GM12878 (cell line): ENCODE measurements around the gene TBXA2R. TPM values are rescaled to one million over a fixed set of nuclear protein-coding genes. Genes with fewer than 3 reads are reported as not detected.

Experiments
- ATAC-seq: fragments of 200-7000 bp; cut with Tn5 transposase; 3 replicates; pipeline ENCODE4 v1.9.1; 2020; ENCODE audit warnings: mild to moderate bottlenecking, moderate library complexity
- BruUV-seq: library from RNA; stranded (reverse); fragments of 400-500 nt; replicated peaks from 2 replicates; lab custom pipeline; 2021; lab: Mats Ljungman, UMichigan
- CTCF ChIA-PET: fragments of 300-600 bp; sonication (Branson Sonifier 250); formaldehyde crosslinking; extraction: SDS; loops from one replicate; lab custom pipeline; 2021; ENCODE audit warnings: inconsistent platforms; lab: Yijun Ruan, JAX
- POLR2A ChIA-PET: fragments of 350-600 bp; formaldehyde crosslinking; extraction: SDS; loops from one replicate; lab custom pipeline; 2021; ENCODE audit warnings: inconsistent platforms; lab: Charles Lee
- RAD21 ChIA-PET: fragments of 300-600 bp; sonication (Branson Sonifier 250); formaldehyde crosslinking; loops from one replicate; lab custom pipeline; 2023; ENCODE audit warnings: antibody characterized with exemption; ENCODE audit not compliant: unreplicated experiment; lab: Charles Lee
- SMC1A ChIA-PET: fragments of 300-600 bp; sonication (Branson Sonifier 250); formaldehyde crosslinking; loops from one replicate; lab custom pipeline; 2023; ENCODE audit not compliant: unreplicated experiment, uncharacterized antibody; lab: Charles Lee
- DNase-seq: peaks from one replicate; pipeline ENCODE4 v3.0.0-alpha.2; 2011; ENCODE audit warnings: low read depth, low spot score
- FAIRE-seq: peaks from 3 replicates; lab custom pipeline; 2011; peaks lifted over from hg19 to GRCh38; lab: Jason Lieb, UNC
- H2AFZ ChIP-seq: 2 replicates; pipeline ENCODE4 v1.6.0; 2011; ENCODE audit warnings: low read depth, low read length, control low read depth; ENCODE audit not compliant: control insufficient read depth
- H3K27ac ChIP-seq: 2 replicates; pipeline ENCODE4 v1.5.1; 2011; ENCODE audit warnings: control low read depth; ENCODE audit not compliant: control insufficient read depth, insufficient read depth
- H3K27me3 ChIP-seq, 2 experiments: replicated peaks in 1 of 2; 2 replicates each; pipeline versions ENCODE4 v1.6.0 to v1.6.1; 2011; ENCODE audit warnings: low read length in 1 of 2; ENCODE audit not compliant: control insufficient read depth in 2 of 2, insufficient read depth in 2 of 2
- H3K36me3 ChIP-seq, 2 experiments: 2 replicates each; pipeline ENCODE4 v1.5.1; 2011; ENCODE audit warnings: low read length in 1 of 2; ENCODE audit not compliant: control insufficient read depth in 2 of 2, insufficient read depth in 2 of 2
- H3K4me1 ChIP-seq: 2 replicates; pipeline ENCODE4 v1.6.1; 2011; ENCODE audit warnings: mild to moderate bottlenecking, low read length, moderate library complexity, mixed read lengths; ENCODE audit not compliant: control insufficient read depth, insufficient read depth
- H3K4me2 ChIP-seq: 2 replicates; pipeline ENCODE4 v1.6.0; 2011; ENCODE audit warnings: control low read depth; ENCODE audit not compliant: control insufficient read depth, insufficient read depth
- H3K4me3 ChIP-seq: fragments of 200-600 bp; sonication (generic); 2 replicates; pipeline ENCODE4 v1.5.1; 2016
- H3K79me2 ChIP-seq: 2 replicates; pipeline ENCODE4 v1.6.0; 2011; ENCODE audit warnings: low read length; ENCODE audit not compliant: control insufficient read depth, insufficient read depth
- H3K9ac ChIP-seq: 2 replicates; pipeline ENCODE4 v1.8.0; 2011; ENCODE audit warnings: low read length, control low read depth, mixed read lengths; ENCODE audit not compliant: control insufficient read depth, insufficient read depth
- H3K9me3 ChIP-seq: replicated peaks from 3 replicates; pipeline ENCODE4 v1.5.1; 2011; ENCODE audit warnings: mild to moderate bottlenecking, low read length; ENCODE audit not compliant: control insufficient read depth, insufficient read depth
- H4K20me1 ChIP-seq: 2 replicates; pipeline ENCODE4 v1.6.0; 2011; ENCODE audit not compliant: control insufficient read depth, insufficient read depth
- CTCF ChIP-seq, 3 experiments: IDR thresholded peaks in 2 of 3; conservative IDR thresholded peaks in 1 of 3; 2 replicates each; pipeline ENCODE4 v1.5.1; 2011; ENCODE audit warnings: low read depth in 3 of 3, low read length in 3 of 3, mild to moderate bottlenecking in 3 of 3, control low read depth in 2 of 3, moderate library complexity in 2 of 3, inconsistent platforms in 1 of 3, mixed read lengths in 1 of 3; ENCODE audit not compliant: control insufficient read depth in 2 of 3, insufficient read depth in 1 of 3; ENCODE audit errors: extremely low read depth in 1 of 3
- HSF1 ChIP-seq: fragments of 150-350 bp; IDR thresholded peaks from 2 replicates; pipeline ENCODE4 v1.6.1; 2014; ENCODE audit warnings: mild to moderate bottlenecking, low read depth, low read length
- MEF2A ChIP-seq: IDR thresholded peaks from 2 replicates; pipeline ENCODE4 v1.6.1; 2011; ENCODE audit warnings: low read depth, mild to moderate bottlenecking, low read length, moderate library complexity; ENCODE audit not compliant: insufficient read depth
- TCF12 ChIP-seq: IDR thresholded peaks from 2 replicates; pipeline ENCODE4 v1.6.1; 2011; ENCODE audit warnings: low read depth, mild to moderate bottlenecking, low read length
- TCF3 ChIP-seq: IDR thresholded peaks from 2 replicates; pipeline ENCODE4 v1.6.1; 2012; ENCODE audit warnings: low read depth, mild to moderate bottlenecking, low read length, borderline replicate concordance; ENCODE audit not compliant: insufficient read depth
- WGBS: methylation state at CpG from one replicate; pipeline ENCODE4 v1.1.6; 2016; ENCODE audit warnings: low lambda C conversion rate; ENCODE audit not compliant: insufficient replicate concordance, insufficient coverage; ENCODE audit errors: missing lambda C conversion rate; 5-methylcytosine and 5-hydroxymethylcytosine counted together
- in situ Hi-C: fragments of 300-500 bp; cut with MboI; formaldehyde crosslinking; loops from 9 replicates; pipeline ENCODE4 v1.14.3; 2018; ENCODE audit warnings: mixed read lengths
- intact Hi-C: fragments of 100-400 bp; cut with micrococcal nuclease; formaldehyde crosslinking; loops from one replicate; pipeline ENCODE4 v1.14.2; 2022; ENCODE audit not compliant: unreplicated experiment
- polyA plus RNA-seq, 11 experiments: library from polyadenylated mRNA; depleted of rRNA in 4 of 11; unstranded in 6 of 11; stranded (reverse) in 5 of 11; fragments of >200 nt; fragmentation: Nextera tagmentation in 4 of 11; fragmentation: Illumina TruSeq in 1 of 11; extraction: Ambion mirVana in 4 of 11; extraction: Trizol in 1 of 11; gene quantifications; 1 replicate in 1 of 11; 2 replicates in 10 of 11; pipeline versions ENCODE4 v1.2.1 to v1.2.3, GENCODE V29; 2011 to 2016; ENCODE audit warnings: inconsistent platforms in 2 of 11, missing spikeins in 2 of 11, low read depth in 1 of 11
- total RNA-seq, 4 experiments: library from RNA; depleted of rRNA in 3 of 4; stranded (reverse); fragments of >200 nt in 3 of 4; fragmentation: Illumina TruSeq in 1 of 4; extraction: Trizol in 1 of 4; gene quantifications; 2 replicates each; pipeline versions ENCODE4 v1.2.1 to v1.2.3, GENCODE V29; 2013 to 2021

Gene TBXA2R
- total and polyA plus RNA-seq, 10 of the 15 experiments (the other 5 are each of a cell fraction or from before 2014, with no cell fraction given) = 0.03 TPM; not detected in 8

DNA sequence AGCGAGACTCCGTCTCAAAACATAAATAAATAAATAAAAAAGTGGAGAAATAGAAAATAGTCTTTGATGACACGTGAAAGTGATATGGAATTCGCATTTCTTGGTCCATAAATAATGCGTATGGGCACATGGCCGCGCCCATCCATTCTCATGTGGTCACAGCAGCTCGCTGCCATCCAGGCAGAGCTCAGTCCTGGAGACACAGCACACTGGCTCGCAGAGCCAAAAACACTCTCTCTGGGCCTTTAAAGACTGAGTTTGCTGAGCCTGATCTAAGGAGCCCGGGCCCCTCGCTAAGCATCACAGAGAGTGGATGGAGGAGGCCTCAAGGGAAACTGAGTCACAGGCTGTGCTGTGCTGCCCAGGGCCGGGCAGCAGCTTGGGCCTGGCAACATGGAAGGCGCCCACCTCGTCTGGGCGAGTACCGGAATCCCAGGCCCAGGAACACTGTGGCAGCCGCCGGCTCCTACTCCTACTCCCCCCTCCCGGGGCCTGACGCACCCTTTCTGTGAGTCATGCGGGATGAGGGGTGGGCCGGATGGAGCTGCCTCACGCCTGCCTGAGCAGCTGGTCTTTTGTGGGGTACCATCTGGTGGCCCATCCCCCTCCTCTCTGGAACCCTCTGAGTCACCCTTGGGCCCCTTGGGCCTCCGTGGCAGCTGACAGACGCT, 48.9 kb upstream of the TBXA2R start:
- Histone ChIP-seq H3K27ac (no peak overlapping the region), H3K4me3 (no peak overlapping the region), H3K27me3 (no peaks in the 10 kb centered on the region), H3K36me3 (peaks cover 3 to 7% of the 10 kb centered on the region in 2 experiments; a peak in 2 of 4 replicates), H3K9ac (no peak overlapping the region), H3K4me1 (no peaks in the 10 kb centered on the region), H3K79me2 (no peaks in the 10 kb centered on the region), H2AFZ (no peak overlapping the region), H4K20me1 (no peaks in the 10 kb centered on the region), H3K9me3 (no peaks in the 10 kb centered on the region), H3K4me2 (no peak overlapping the region)
- no peak for TF ChIP-seq MEF2A
- peak; percentile 70; the same call in 1 of the 2 replicates for TF ChIP-seq TCF12
- TF ChIP-seq TCF3 = peak; percentile 87
- 60% methylated on average over 24 of the region's 25 CpGs for WGBS
- BruUV-seq = no TSS peak
- ATAC-seq = no peak
- ChIA-PET POLR2A (no interaction called here), SMC1A (no interaction called here), CTCF (no interaction called here), RAD21 (no interaction called here)
- in situ Hi-C loops = no loop called here
- no peak for DNase-seq
- no peak for FAIRE-seq
- intact Hi-C loops = no loop called here

GRCh38 chr19:3653865-3654513, 47.3 kb upstream of the TBXA2R start:
- no TSS peak for BruUV-seq
- no peak overlapping the region for H3K27ac ChIP-seq
- 94% methylated on average over 20 of the region's 20 CpGs for WGBS
- H2AFZ ChIP-seq = no peak overlapping the region
- no peaks in the 10 kb centered on the region for H4K20me1 ChIP-seq
- DNase-seq = no peak
- CTCF ChIA-PET = no interaction called here
- in situ Hi-C loops = no loop called here
- POLR2A ChIA-PET = interaction anchor here (0.6 kb wide), 1 partner anchor 1910 kb away, joined by 3 read pairs; no protein-coding TSS in a partner anchor
- H3K9me3 ChIP-seq = no peaks in the 10 kb centered on the region
- SMC1A ChIA-PET = no interaction called here
- TF ChIP-seq CTCF (IDR thresholded peaks at IDR 0.05 in 2 of 3, conservative IDR thresholded peaks at IDR 0.05 in 1 of 3; ENCODE audit: control insufficient read depth in 2 of 3, extremely low read depth in 1 of 3, insufficient read depth in 1 of 3, low read depth in 3 of 3, low read length in 3 of 3) (0 out of 6 replicates have a peak, but pooled peaks of 2 of the 3 experiments have one; percentile 8), HSF1 (no peak)
- TF ChIP-seq, all 136 proteins: peak for 1
- Histone ChIP-seq H3K27me3 (no peaks in the 10 kb centered on the region), H3K4me2 (no peak overlapping the region), H3K79me2 (no peaks in the 10 kb centered on the region), H3K9ac (no peak overlapping the region), H3K4me1 (no peaks in the 10 kb centered on the region), H3K4me3 (no peak overlapping the region), H3K36me3 (peaks cover 3 to 7% of the 10 kb centered on the region in 2 experiments; a peak in 2 of 4 replicates)
- intact Hi-C loops = no loop called here
- RAD21 ChIA-PET = no interaction called here
- FAIRE-seq (no peak), ATAC-seq (no peak)
